K562 (cell line): ENCODE measurements around the gene MRPL4. TPM values are rescaled to one million over a fixed set of nuclear protein-coding genes. Genes with fewer than 3 reads are reported as not detected.

Source experiments
- ARNT ChIP-seq, 2 experiments: fragments of 450-650 bp; IDR thresholded peaks; 2 replicates each; pipeline ENCODE4 v1.6.1; 2016; ENCODE audit warnings: mild to moderate bottlenecking in 1 of 2
- CHD2 ChIP-seq: IDR thresholded peaks from 2 replicates; pipeline ENCODE4 v1.6.1; 2011; ENCODE audit warnings: low read depth, low read length
- EHMT2 ChIP-seq: fragments of 450-650 bp; IDR thresholded peaks from 2 replicates; pipeline ENCODE4 v1.6.1; 2018; ENCODE audit warnings: antibody characterized with exemption
- ELF1 ChIP-seq: fragments of 200-800 bp; sonication (Bioruptor generic); IDR thresholded peaks from 2 replicates; pipeline ENCODE4 v1.6.1; 2016; ENCODE audit warnings: missing genetic modification characterization, missing compliant biosample characterization
- ETV1 ChIP-seq: fragments of 450-650 bp; conservative IDR thresholded peaks from 2 replicates; pipeline ENCODE4 v1.6.1; 2016; ENCODE audit warnings: missing genetic modification characterization, control low read depth, low read depth, missing compliant biosample characterization
- LEF1 ChIP-seq: fragments of 450-650 bp; IDR thresholded peaks from 2 replicates; pipeline ENCODE4 v1.6.1; 2016; ENCODE audit warnings: mild to moderate bottlenecking
- MAFG ChIP-seq: fragments of 450-650 bp; conservative IDR thresholded peaks from 2 replicates; pipeline ENCODE4 v1.6.1; 2016; ENCODE audit warnings: missing genetic modification characterization, missing compliant biosample characterization
- MAX ChIP-seq: sonication (generic); formaldehyde crosslinking; IDR thresholded peaks from 2 replicates; pipeline ENCODE4 v1.9.0; 2022; ENCODE audit warnings: mild to moderate bottlenecking, missing genetic modification reagents
- MEF2D ChIP-seq: conservative IDR thresholded peaks from 2 replicates; pipeline ENCODE4 v1.6.1; 2016; ENCODE audit warnings: low read depth, missing genetic modification characterization, missing compliant biosample characterization
- MTA1 ChIP-seq: fragments of 450-650 bp; IDR thresholded peaks from 2 replicates; pipeline ENCODE4 v1.6.1; 2017; ENCODE audit warnings: borderline replicate concordance
- MXI1 ChIP-seq: IDR thresholded peaks from 2 replicates; pipeline ENCODE4 v1.6.1; 2011; ENCODE audit warnings: low read depth, mild to moderate bottlenecking, improper control_type of control experiment, low read length
- NCOR1 ChIP-seq: fragments of 450-650 bp; IDR thresholded peaks from 2 replicates; pipeline ENCODE4 v1.6.1; 2016; ENCODE audit warnings: mild to moderate bottlenecking, moderate library complexity
- NEUROD1 ChIP-seq: fragments of 150-350 bp; IDR thresholded peaks from 2 replicates; pipeline ENCODE4 v1.6.1; 2014; ENCODE audit warnings: borderline replicate concordance, low read length, low read depth; ENCODE audit not compliant: partially characterized antibody
- NRF1 ChIP-seq, 2 experiments: fragments of 450-650 bp; IDR thresholded peaks in 1 of 2; conservative IDR thresholded peaks in 1 of 2; 2 replicates each; pipeline ENCODE4 v1.6.1; 2014; ENCODE audit warnings: mild to moderate bottlenecking in 2 of 2
- RBFOX2 ChIP-seq: fragments of 200-400 bp; formaldehyde crosslinking; IDR thresholded peaks from 2 replicates; pipeline ENCODE4 v1.6.1; 2017; ENCODE audit warnings: low read depth, mild to moderate bottlenecking, low read length, moderate library complexity
- SMAD3 ChIP-seq: fragments of 450-650 bp; formaldehyde crosslinking; conservative IDR thresholded peaks from 2 replicates; pipeline ENCODE4 v1.4.0; 2020; ENCODE audit warnings: mild to moderate bottlenecking
- STAT5A ChIP-seq: IDR thresholded peaks from 2 replicates; pipeline ENCODE4 v1.6.1; 2012; ENCODE audit warnings: low read length, inconsistent platforms, borderline replicate concordance
- TFAM ChIP-seq: fragments of 250-450 bp; sonication (Bioruptor Pico); conservative IDR thresholded peaks from 2 replicates; pipeline ENCODE4 v1.5.0; 2021; ENCODE audit warnings: mild to moderate bottlenecking, moderate library complexity
- TRIM24 ChIP-seq, 2 experiments: fragments of 450-650 bp; IDR thresholded peaks; 2 replicates each; pipeline ENCODE4 v1.6.1; 2016
- ZBTB17 ChIP-seq: fragments of 450-650 bp; formaldehyde crosslinking; IDR thresholded peaks from 2 replicates; pipeline ENCODE4 v1.4.0; 2020; ENCODE audit warnings: mild to moderate bottlenecking
- ZNF175 ChIP-seq: fragments of 200-800 bp; sonication (Bioruptor generic); IDR thresholded peaks from 2 replicates; pipeline ENCODE4 v1.6.1; 2016; ENCODE audit warnings: low read depth, mild to moderate bottlenecking, missing genetic modification characterization, missing compliant biosample characterization
- ZNF449 ChIP-seq: fragments of 250-450 bp; sonication (Bioruptor Pico); IDR thresholded peaks from 2 replicates; pipeline ENCODE4 v1.8.0; 2022; ENCODE audit warnings: moderate library complexity, mild to moderate bottlenecking, inconsistent platforms
- ZNF584 ChIP-seq: fragments of 200-800 bp; sonication (Bioruptor generic); IDR thresholded peaks from 2 replicates; pipeline ENCODE4 v1.6.1; 2016; ENCODE audit warnings: low read depth, mild to moderate bottlenecking, missing genetic modification characterization, missing compliant biosample characterization
- ZNF740 ChIP-seq, 3 experiments: fragments of 200-800 bp in 1 of 3; sonication (Bioruptor generic) in 1 of 3; sonication (generic) in 1 of 3; formaldehyde crosslinking in 1 of 3; IDR thresholded peaks; 2 replicates each; pipeline versions ENCODE4 v1.6.1 to v1.8.0; 2016 to 2022; ENCODE audit warnings: mild to moderate bottlenecking in 2 of 3, missing compliant biosample characterization in 2 of 3, missing genetic modification characterization in 2 of 3, missing genetic modification reagents in 1 of 3
- polyA plus RNA-seq, 8 experiments: library from polyadenylated mRNA; depleted of rRNA in 4 of 8; stranded (reverse) in 5 of 8; unstranded in 3 of 8; fragments of >200 nt; fragmentation: Nextera tagmentation in 2 of 8; fragmentation: Illumina TruSeq in 1 of 8; extraction: Ambion mirVana in 2 of 8; extraction: Trizol in 1 of 8; gene quantifications; 2 replicates each; pipeline versions ENCODE4 v1.2.1 to v1.2.3, GENCODE V29; 2011 to 2014; ENCODE audit warnings: inconsistent platforms in 1 of 8, missing spikeins in 1 of 8
- total RNA-seq, 7 experiments: library from RNA; depleted of rRNA in 6 of 7; stranded (reverse); fragments of >200 nt in 6 of 7; fragmentation: Illumina TruSeq in 2 of 7; extraction: Trizol in 2 of 7; gene quantifications; 2 replicates each; pipeline versions ENCODE4 v1.2.1 to v1.2.3, GENCODE V29; 2011 to 2021; ENCODE audit warnings: low replicate concordance in 1 of 7

The MRPL4 gene
- total and polyA plus RNA-seq, 9 of the 15 experiments (the other 6 are each of a cell fraction or from before 2014, with no cell fraction given) = 1.4 to 239 (median 64.9) TPM

GRCh38 chr19:10299545-10300458, 47.8 kb downstream of the MRPL4 start (continued):
- TF ChIP-seq STAT5A (peak; percentile 67; the same call in 1 of the 2 replicates), NRF1 (conservative IDR thresholded peaks at IDR 0.05 in 1 of 2, IDR thresholded peaks at IDR 0.05 in 1 of 2) (peak in 1 of 2 experiments; percentile 29; a peak in 3 of 4 replicates), RBFOX2 (peak; percentile 85), ZNF740 (CRISPR knock-in tag; IDR thresholded peaks at IDR 0.05) (peak; percentile 92), ZNF740 (tag; IDR thresholded peaks at IDR 0.05) (0 out of 4 replicates have a peak, but pooled peaks of 1 of the 2 experiments have one; percentile 54), TRIM24 (IDR thresholded peaks at IDR 0.05) (peak in 1 of 2 experiments; percentile 37; a peak in 1 of 4 replicates), ELF1 (tag) (no peak), SMAD3 (CRISPR knock-in tag) (peak; percentile 10; the same call in 1 of the 2 replicates), ETV1 (peak; percentile 57; the same call in 1 of the 2 replicates), ZNF584 (CRISPR knock-in tag) (peak; percentile 72; the same call in 1 of the 2 replicates), MEF2D (tag) (0 out of 2 replicates have a peak, but pooled peaks have one; percentile 28), CHD2 (no peak; the same call in 1 of the 2 replicates), MXI1 (0 out of 2 replicates have a peak, but pooled peaks have one; percentile 1), ZNF449 (CRISPR knock-in tag) (peak; percentile 52; the same call in 1 of the 2 replicates), LEF1 (peak; percentile 90), EHMT2 (0 out of 2 replicates have a peak, but pooled peaks have one; percentile 28), MTA1 (0 out of 2 replicates have a peak, but pooled peaks have one; percentile 28), NCOR1 (peak; percentile 91), ZBTB17 (CRISPR knock-in tag) (peak; percentile 84; the same call in 1 of the 2 replicates), MAFG (tag) (no peak), NEUROD1 (peak; percentile 69), MAX (CRISPR knock-in tag) (peak; percentile 60; the same call in 1 of the 2 replicates), ZNF175 (CRISPR knock-in tag) (peak; percentile 67; the same call in 1 of the 2 replicates), ARNT (IDR thresholded peaks at IDR 0.05) (peak; percentile 31 to 54; a peak in 1 of 4 replicates), TFAM (CRISPR knock-in tag) (no peak)
